HG02840 (cell line): ENCODE measurements around the gene ARSG.

ENCODE experiments used
- ATAC-seq: cut with Tn5 transposase; IDR thresholded peaks from one replicate; pipeline ENCODE4 v1.9.1; 2021; ENCODE audit warnings: mild to moderate bottlenecking, moderate library complexity, moderate number of reproducible peaks; ENCODE audit not compliant: unreplicated experiment, low FRiP score

The ARSG gene

GRCh38 chr17:68461589-68461988, 170.3 kb downstream of the ARSG start:
- ATAC-seq = no peak

- ATAC-seq = no peak
These were observed 171.3 kb downstream of the ARSG start for GRCh38 chr17:68462381-68463210.

DNA sequence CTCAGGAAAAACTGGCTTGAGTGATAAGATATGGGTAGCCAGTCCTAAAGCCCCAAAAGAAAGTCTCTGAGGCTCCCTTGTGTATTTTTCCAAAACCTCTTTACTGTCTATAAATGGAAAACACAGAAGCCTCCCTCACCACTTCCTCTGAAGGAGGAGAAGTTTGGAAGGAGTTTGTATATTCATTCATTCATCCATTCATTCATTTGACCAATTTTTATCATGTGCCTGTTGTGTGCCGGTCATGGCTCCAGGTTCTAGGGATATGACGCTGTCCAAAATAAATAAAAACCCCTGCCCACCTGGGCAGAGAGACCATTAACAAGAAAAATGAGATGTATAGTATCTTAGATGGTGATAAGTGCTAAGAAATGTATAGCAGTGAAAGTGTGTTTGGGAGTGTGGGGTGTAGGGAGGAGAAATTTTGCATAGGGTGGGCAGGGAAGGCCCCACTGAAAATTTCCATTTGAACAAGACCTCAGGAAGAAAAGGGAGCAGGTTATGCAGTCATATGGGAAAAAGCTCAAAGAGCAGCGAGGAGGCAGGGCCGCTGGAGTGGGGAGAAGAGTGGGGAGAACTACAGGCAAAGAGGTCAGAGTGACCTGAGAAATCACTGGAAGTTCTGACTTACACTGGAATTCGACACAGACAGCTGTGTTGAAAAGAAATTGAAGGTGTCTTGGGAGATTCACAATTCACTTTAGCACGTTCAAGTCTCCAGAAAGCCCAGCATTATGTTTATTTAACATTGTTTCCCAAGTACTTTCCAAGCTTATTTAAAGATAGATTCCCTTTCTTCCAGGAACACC, 172.1 kb downstream of the ARSG start:
- no peak for ATAC-seq

DNA sequence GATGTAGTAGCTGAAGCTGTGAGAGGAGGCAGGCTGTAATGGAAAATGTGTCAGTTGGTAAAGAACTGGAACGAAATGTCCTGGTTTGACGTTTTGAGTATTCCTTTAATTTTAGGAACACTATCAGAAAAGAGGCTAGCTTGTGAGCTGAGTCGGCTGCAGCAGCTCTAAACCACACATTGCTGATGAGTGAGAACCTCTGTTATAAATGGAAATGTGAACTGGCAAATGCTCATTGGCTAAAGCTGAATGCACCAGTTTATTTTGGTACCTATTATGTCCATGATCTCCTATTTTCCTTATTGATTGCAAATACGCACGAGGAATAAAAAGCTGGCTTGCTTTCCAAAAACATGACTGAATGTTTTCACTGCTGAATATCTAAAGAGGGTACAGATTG, 177.0 kb downstream of the ARSG start:
- no peak for ATAC-seq

- no peak for ATAC-seq
These were observed 177.5 kb downstream of the ARSG start for GRCh38 chr17:68468788-68469187.
